Stimulated activated naive CD8-positive, alpha-beta T cell treated with anti-CD3 and anti-CD28 coated beads, Interleukin-15, amount 100 ng/mL, for 72 hours (primary cell): Measurements from ENCODE around the gene LAMB1.

Source experiments
- ATAC-seq: fragments of 150-1000 bp; cut with Tn5 transposase; 2 replicates; pipeline ENCODE4 v1.10.0; 2021; ENCODE audit warnings: mild to moderate bottlenecking, moderate library complexity
- DNase-seq, 2 donors: peaks; one replicate each; pipeline ENCODE4 v3.0.0; 2021 to 2022
- H3K27ac Mint-ChIP-seq, 2 donors: one replicate each; pipeline ENCODE4 v1.8.0; 2022; ENCODE audit warnings: mild to moderate bottlenecking in 2 of 2, mixed read lengths in 2 of 2, moderate library complexity in 2 of 2
- H3K27me3 Mint-ChIP-seq: one replicate; pipeline ENCODE4 v1.8.0; 2022; ENCODE audit warnings: mixed read lengths
- H3K4me1 Mint-ChIP-seq: one replicate; pipeline ENCODE4 v1.8.0; 2022; ENCODE audit warnings: mild to moderate bottlenecking, mixed read lengths
- H3K4me3 Mint-ChIP-seq, 2 donors: one replicate each; pipeline ENCODE4 v1.8.0; 2022; ENCODE audit warnings: mild to moderate bottlenecking in 2 of 2, mixed read lengths in 2 of 2, moderate library complexity in 1 of 2
- H3K9me3 Mint-ChIP-seq, 2 donors: one replicate each; pipeline ENCODE4 v1.8.0; 2022; ENCODE audit warnings: mixed read lengths in 2 of 2

Gene LAMB1

GRCh38 chr7:107953924-107954303, 49.0 kb downstream of the LAMB1 start:
- no peaks in the 10 kb centered on the region for H3K9me3 Mint-ChIP-seq
- H3K27me3 Mint-ChIP-seq, result no peaks in the 10 kb centered on the region
- ATAC-seq, result no peak

GRCh38 chr7:107953265-107953923, 49.6 kb downstream of the LAMB1 start:
- ATAC-seq (no peak), DNase-seq (no peak)
- no peaks in the 10 kb centered on the region for H3K4me1 Mint-ChIP-seq
- no peaks in the 10 kb centered on the region for H3K9me3 Mint-ChIP-seq
- H3K27me3 Mint-ChIP-seq, result no peaks in the 10 kb centered on the region
- H3K27ac Mint-ChIP-seq, result no peak overlapping the region
- H3K4me3 Mint-ChIP-seq, result no peak overlapping the region

More at GRCh38 chr7:107953924-107954303, 49.0 kb downstream of the LAMB1 start:
- Mint-ChIP-seq H3K27ac (no peak overlapping the region), H3K4me3 (no peak overlapping the region), H3K4me1 (no peaks in the 10 kb centered on the region)
- no peak for DNase-seq

DNA sequence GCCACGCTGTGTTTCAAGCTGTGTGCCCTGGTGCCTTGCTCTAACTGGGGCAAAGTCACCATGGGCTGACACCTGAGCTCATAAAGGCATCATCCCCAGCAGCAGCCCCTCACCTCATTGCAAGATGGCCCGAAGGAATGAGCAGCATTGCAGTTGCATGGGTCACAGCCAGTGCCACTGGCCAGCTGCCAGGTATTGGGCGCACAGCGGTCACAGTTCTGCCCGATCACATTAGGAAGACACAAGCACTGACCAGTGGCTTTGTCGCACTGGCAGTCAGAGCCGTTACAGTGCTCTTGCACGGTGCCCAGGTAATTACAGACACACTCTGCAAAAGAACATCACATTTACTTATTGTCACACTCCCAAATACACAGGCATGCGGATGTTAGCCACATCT, 51.1 kb downstream of the LAMB1 start:
- Mint-ChIP-seq H3K4me3 (no peak overlapping the region), H3K27me3 (no peaks in the 10 kb centered on the region), H3K4me1 (no peaks in the 10 kb centered on the region), H3K9me3 (no peaks in the 10 kb centered on the region), H3K27ac (no peak overlapping the region)
- no peak for ATAC-seq
- no peak for DNase-seq

GRCh38 chr7:107951172-107951787, 51.7 kb downstream of the LAMB1 start:
- no peak overlapping the region for H3K4me3 Mint-ChIP-seq

GRCh38 chr7:107949443-107949935, 53.5 kb downstream of the LAMB1 start:
- Mint-ChIP-seq H3K4me3 (no peak overlapping the region), H3K27ac (no peak overlapping the region), H3K27me3 (no peaks in the 10 kb centered on the region), H3K4me1 (no peaks in the 10 kb centered on the region), H3K9me3 (no peaks in the 10 kb centered on the region)
- DNase-seq (no peak), ATAC-seq (no peak)

More at GRCh38 chr7:107951172-107951787, 51.7 kb downstream of the LAMB1 start:
- Mint-ChIP-seq H3K4me1 (no peaks in the 10 kb centered on the region), H3K27ac (no peak overlapping the region), H3K9me3 (no peaks in the 10 kb centered on the region), H3K27me3 (no peaks in the 10 kb centered on the region)
- ATAC-seq (no peak), DNase-seq (no peak)

DNA sequence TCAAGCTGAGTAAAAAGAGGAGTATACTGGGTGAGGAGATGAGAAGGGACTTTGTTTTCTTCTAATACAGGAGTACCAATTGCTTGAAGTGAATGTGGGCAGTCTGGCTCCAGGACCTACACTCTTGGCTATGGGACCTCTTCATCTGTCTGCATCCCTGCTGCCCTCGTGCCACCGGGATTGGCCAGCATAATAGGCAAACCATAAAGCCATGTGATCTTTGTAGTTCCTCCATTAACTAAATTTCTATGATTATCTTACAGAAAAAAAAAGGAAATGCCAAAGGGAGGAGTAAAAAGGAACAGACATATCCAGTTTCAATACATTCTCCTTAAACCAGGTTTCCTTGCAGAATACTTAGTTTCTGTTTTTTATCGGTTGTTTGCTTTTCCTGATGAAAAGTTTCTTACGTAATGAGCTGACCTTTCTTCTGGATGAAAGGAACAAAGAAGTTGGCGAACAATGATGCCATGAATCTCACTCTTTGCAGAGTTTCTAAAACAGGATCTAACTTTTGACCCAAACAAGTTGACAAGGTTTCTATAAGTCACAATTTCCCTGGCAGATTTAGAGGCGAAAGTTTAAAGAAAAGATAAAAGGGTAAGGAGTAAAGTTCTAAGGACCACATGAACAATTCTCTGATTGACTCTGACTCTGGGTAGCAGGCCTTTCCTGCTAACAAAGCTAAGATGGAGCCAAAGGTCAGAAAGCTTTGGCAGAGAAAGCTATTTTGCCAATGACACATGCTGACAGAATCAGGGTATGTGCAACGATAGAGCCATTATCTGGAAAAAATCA, 54.1 kb downstream of the LAMB1 start:
- H3K9me3 Mint-ChIP-seq, result no peaks in the 10 kb centered on the region
- ATAC-seq, result no peak
- H3K27me3 Mint-ChIP-seq, result no peaks in the 10 kb centered on the region
- no peak overlapping the region for H3K4me3 Mint-ChIP-seq
- DNase-seq, result no peak
- no peak overlapping the region for H3K27ac Mint-ChIP-seq
- no peaks in the 10 kb centered on the region for H3K4me1 Mint-ChIP-seq

- no peaks in the 10 kb centered on the region for H3K4me1 Mint-ChIP-seq
- H3K27ac Mint-ChIP-seq, result no peak overlapping the region
- no peaks in the 10 kb centered on the region for H3K9me3 Mint-ChIP-seq
- H3K27me3 Mint-ChIP-seq, result no peaks in the 10 kb centered on the region
- DNase-seq (no peak), ATAC-seq (no peak)
- H3K4me3 Mint-ChIP-seq, result no peak overlapping the region
Measured at GRCh38 chr7:107946881-107947280, 56.1 kb downstream of the LAMB1 start.

GRCh38 chr7:107946451-107946850, 56.5 kb downstream of the LAMB1 start:
- no peak for ATAC-seq
- Mint-ChIP-seq H3K4me1 (no peaks in the 10 kb centered on the region), H3K27me3 (no peaks in the 10 kb centered on the region), H3K4me3 (no peak overlapping the region), H3K27ac (no peak overlapping the region), H3K9me3 (no peaks in the 10 kb centered on the region)
- DNase-seq, result no peak

DNA sequence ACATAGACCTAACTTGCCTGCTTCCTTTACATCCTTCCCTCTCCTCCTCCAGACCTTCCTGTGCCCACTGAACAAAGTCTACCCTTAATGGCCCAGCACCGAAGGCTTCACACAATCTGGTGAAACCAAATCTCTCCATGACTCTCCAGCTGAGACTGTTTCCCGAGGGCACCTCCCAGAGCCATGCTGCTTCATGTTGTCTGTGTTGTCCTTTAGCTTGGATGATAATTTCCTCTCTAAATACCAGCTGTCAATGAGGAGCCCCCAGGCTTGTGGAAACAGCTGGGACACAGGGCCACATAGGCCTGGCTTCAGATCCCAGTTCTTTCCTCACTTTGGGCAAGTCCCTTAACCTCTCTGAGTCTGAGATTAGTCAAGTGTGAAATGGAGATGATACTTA, 57.6 kb downstream of the LAMB1 start:
- Mint-ChIP-seq H3K4me3 (no peak overlapping the region), H3K9me3 (no peaks in the 10 kb centered on the region), H3K4me1 (no peaks in the 10 kb centered on the region), H3K27ac (no peak overlapping the region), H3K27me3 (no peaks in the 10 kb centered on the region)
- ATAC-seq (no peak), DNase-seq (no peak)

DNA sequence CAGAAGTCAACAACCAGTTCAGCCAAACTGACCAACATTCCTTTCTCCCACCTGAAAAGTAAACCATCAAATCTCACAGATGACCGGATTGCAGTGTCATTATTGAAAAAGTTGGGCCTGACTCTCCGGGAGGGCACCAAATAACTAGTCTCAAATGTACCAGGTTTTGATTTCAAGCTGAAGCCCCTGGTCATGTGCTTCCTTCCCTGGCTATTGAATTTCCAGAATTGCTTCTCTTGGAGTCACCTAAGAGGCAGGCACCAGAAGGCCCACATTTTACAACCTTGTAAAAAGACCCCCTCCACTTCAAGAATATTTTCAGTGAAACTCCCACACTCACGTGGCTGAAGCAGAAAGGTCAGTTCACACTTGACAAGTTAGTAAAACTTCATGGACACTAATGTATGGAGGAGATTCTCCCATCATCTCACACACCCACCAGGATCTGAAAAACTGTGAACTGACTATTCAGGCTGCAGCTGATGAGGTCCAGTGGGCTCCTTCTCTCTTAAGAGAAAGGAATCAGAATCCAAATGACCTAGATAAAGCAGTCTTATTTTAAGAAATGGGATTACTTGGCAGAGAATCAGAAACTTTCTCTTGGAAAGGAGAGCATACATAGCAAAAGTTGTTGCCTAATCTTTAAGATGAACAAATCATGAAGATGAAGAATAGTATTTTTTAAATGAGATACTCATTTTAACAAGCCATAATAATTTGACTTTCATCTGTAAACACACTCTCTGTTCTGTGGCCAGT, 58.4 kb downstream of the LAMB1 start:
- Mint-ChIP-seq H3K27ac (no peak overlapping the region), H3K27me3 (no peaks in the 10 kb centered on the region)
- no peak for ATAC-seq

DNA sequence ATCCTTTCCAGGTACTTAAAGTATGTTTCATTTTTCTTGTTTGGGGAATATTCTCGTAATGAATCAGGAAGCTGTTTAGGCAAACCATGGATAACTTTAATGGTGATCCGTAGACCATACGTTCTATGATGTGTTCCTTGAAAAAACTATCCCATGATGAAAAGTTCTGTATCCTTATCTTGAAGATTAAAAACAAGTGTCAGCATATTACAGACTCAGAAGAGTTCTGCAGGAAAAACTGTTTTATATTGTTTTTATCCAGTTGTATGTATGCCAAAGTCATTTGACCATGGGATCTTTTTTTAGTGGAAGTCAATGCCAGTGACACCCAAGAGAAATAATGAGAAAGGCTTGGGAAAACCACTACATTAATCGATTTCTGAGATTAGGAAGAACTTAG, 59.9 kb downstream of the LAMB1 start:
- H3K4me1 Mint-ChIP-seq, result no peaks in the 10 kb centered on the region
- DNase-seq, result no peak
- no peaks in the 10 kb centered on the region for H3K9me3 Mint-ChIP-seq
- no peak overlapping the region for H3K4me3 Mint-ChIP-seq
- no peak for ATAC-seq
- no peak overlapping the region for H3K27ac Mint-ChIP-seq
- no peaks in the 10 kb centered on the region for H3K27me3 Mint-ChIP-seq

More for the DNA sequence above, 58.4 kb downstream of the LAMB1 start:
- Mint-ChIP-seq H3K4me1 (no peaks in the 10 kb centered on the region), H3K9me3 (no peaks in the 10 kb centered on the region), H3K4me3 (no peak overlapping the region)
- DNase-seq, result no peak

- Mint-ChIP-seq H3K27ac (peak overlapping the region in 1 of 2 donors; percentile 4), H3K27me3 (no peaks in the 10 kb centered on the region), H3K4me1 (no peaks in the 10 kb centered on the region), H3K9me3 (no peaks in the 10 kb centered on the region), H3K4me3 (no peak overlapping the region)
- no peak for ATAC-seq
- no peak for DNase-seq
Measured at GRCh38 chr7:107940951-107941350, 62.0 kb downstream of the LAMB1 start.

DNA sequence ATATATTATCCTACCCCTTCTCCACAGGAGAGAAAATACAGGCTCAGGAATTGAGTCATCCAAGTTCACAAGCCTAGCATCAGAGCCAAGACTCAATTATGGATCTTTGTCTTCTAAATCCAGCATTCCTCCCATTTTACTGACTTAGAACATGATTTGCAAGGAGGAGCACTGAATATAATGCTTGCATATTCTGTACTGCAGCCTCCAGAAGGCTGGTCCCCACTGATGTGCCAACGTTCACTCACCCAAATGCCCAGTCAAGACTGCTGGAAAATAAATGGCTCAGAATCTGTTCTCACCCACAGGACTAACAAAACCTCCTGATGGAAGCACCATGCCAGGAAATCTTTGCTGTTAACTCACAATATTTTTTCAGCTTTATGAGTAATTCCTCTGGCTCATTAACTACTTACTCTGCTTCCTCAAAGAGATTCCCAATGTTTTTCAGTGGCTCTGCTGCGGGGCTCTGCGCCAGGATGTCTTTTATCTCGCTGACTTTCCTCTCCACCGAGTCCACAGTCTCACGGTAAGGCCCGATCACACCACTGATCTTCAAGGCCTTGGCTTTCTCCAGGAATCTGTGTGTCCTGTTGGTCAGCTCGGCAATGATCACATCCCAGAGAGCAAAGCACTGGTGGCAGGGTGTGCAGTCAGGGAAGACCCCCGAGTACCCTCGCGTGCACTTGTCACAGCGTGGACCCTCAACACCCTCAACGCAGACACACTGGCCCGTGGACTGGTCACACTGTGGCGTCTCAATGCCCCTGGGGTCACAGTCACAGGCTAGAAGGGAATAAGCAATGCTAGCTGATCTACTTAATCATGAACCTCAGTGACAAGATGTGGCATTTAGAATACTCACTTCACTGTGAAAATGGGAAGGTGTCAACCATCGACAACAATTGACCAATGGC, 63.1 kb downstream of the LAMB1 start:
- no peaks in the 10 kb centered on the region for H3K27me3 Mint-ChIP-seq
- H3K9me3 Mint-ChIP-seq, result no peaks in the 10 kb centered on the region
- H3K27ac Mint-ChIP-seq, result no peak overlapping the region
- no peak overlapping the region for H3K4me3 Mint-ChIP-seq
- DNase-seq, result no peak
- H3K4me1 Mint-ChIP-seq, result no peaks in the 10 kb centered on the region
- ATAC-seq, result no peak

DNA sequence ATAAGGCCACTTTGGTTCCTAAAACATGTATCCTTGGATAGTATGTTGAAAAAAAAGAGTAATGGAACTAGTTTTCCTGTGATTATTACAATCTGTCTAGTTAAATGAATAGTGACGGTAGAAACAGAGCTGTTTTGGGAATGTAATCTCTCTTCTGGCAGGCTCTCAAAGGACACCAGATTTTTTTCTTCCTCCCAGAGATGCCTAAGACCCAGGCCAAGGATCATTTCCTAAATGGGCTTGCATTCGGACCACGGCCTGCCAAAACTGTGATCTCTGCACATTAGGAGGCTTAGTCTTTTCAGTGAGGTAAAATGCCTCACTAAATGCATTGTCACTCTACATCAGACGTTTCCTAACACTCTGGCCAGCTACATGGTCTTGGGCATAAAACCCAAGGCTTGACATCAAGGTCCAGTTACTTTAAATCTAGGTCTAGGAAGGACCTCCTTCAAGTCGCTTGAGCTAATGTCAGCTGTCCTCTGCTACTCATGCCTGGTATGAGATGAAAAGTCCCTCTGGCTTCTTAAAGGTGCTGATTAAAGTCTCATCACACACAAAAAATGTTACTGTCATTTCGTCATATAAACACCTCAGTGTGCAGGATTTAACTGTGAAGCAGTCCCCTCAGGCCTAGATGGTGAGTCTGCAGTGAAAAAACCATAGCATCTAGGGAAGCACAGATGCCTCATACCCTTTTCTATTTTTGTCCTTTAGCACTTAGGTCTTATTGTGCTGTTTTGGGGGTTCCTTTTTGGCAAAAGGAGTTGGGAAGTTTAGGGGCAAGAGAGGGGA, 64.3 kb downstream of the LAMB1 start:
- Mint-ChIP-seq H3K27ac (no peak overlapping the region), H3K4me1 (peaks cover 4% of the 10 kb centered on the region), H3K4me3 (no peak overlapping the region), H3K27me3 (no peaks in the 10 kb centered on the region), H3K9me3 (no peaks in the 10 kb centered on the region)
- ATAC-seq, result no peak
- DNase-seq, result no peak
